NT2/D1 (cell line): ENCODE measurements around the gene C19orf85.

Experiments used
- SUZ12 ChIP-seq: IDR thresholded peaks from 2 replicates; pipeline ENCODE4 v1.6.1; 2011; ENCODE audit not compliant: insufficient read length, insufficient read depth; ENCODE audit errors: extremely low read depth
- YY1 ChIP-seq: IDR thresholded peaks from 2 replicates; pipeline ENCODE4 v1.6.1; 2011; ENCODE audit not compliant: insufficient read length, insufficient read depth

DNA sequence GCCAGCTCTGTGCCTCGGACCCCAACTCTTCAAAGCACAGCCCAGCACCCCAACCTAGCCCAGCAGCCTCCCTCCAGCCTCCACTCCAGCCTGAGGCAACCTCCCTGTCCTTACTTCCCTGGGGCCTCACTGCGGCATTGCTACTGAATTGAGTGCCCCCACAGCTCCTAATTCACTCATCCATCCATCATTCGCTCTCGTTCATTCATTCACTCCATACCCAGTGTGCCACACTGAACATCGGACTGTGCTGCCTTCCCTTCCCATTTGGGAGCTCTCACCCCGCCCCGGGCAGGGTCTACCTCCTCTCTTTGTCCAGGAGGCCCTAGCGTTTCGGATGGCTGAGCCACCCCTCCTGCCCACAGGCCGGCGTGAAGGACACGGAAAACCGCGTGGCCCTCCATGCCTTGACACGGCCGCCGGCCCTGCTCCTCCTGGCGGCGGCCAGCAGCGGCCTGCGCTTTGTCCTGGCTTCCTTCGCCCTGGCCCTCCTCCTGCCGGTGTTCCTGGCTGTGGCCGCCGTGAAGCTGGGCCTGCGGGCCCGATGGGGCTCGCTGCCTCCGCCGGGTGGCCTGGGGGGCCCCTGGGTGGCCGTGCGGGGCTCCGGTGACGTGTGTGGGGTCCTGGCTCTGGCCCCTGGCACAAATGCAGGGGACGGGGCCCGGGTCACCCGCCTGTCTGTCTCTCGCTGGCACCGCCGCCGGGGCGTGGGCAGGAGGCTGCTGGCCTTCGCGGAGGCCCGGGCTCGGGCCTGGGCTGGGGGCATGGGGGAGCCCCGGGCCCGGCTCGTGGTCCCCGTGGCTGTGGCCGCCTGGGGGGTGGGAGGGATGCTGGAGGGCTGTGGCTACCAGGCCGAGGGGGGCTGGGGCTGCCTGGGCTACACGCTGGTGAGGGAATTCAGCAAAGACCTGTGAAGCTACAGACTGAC, 21.8 kb upstream of the C19orf85 start:
- TF ChIP-seq SUZ12 (no peak), YY1 (no peak)
